T-helper 9 cell (primary cell): ENCODE results near the gene CMBL.
"Not testable (repeated sequence)": the region's sequence is repeated elsewhere in the genome, so short reads cannot be mapped to it uniquely, and the experiment has no call there.

Experiments used
- DNase-seq: peaks from one replicate; pipeline ENCODE4 v3.0.0-alpha.2; 2020

CMBL gene

DNA sequence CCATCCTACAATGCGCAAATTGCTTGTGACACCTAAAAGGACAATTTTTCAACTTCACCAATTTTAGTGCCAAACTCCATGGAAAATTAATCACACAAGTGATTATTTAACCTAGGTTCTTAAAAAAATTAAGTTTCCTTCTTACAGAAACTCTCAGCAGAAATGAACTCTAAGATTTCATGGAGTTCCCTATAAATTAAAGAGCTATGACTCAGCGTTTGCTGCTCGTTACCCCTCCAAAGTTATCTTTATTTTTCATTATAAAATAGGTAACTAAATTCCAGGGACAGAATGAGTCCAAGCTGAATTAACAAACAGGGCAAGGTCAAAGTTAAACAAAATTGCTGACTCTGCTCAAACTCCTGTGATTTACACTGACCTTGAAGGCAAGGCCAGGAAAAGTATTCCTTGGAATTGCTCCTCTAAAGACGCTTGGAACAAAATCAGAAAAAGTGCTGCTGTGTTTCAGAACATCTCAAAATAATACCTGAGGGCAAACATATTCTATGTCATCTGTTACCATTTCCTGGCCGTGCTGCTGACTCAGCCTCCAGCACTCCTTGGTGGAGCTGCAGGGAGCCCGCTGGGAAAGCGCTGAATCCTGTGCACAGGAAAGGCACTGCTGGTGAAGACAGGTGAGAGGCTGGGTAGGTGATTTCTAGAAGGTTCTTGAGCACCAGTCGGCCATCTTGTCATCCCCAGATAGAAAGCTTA lies 2.5 kb upstream of the CMBL start:
- DNase-seq = no peak

DNA sequence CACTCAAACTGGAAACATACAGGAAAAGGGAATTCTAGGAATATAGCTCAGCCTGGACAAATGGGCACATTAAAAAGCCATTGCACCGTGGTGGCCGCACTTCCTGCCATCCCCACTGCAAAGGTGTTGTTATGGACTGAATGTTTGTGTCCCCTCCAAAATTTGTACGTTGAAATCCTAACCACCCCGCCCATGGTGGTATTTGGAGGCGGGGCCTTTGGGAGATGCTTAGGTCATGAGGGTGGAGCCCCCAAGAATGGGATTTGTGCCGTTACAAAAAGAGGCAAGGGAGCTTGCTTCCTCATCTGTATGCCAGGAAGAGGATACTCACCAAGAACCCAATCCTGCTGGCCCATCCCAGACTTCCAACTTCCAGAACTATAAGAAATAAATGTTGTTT lies 1.1 kb upstream of the CMBL start:
- no peak for DNase-seq

DNA sequence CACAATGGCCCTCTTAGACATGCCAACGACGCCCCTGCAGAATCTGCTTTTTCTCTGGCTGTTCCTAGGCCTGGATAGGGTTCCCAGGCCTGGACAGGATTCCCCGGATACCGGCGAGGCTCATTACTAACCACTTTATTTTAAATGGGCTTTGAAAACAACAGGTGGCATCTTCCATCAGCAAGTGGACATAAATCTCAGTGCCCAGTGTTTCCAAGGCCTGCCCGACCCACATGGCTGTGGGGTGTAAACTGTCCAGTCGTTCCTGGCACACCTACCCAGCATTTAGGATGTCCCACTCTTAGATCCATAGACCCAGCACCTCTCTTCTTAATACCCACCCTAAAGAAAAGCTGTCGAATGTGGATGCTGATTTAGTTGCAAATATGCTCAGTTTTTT lies 896 bp downstream of the CMBL start:
- no peak for DNase-seq

DNA sequence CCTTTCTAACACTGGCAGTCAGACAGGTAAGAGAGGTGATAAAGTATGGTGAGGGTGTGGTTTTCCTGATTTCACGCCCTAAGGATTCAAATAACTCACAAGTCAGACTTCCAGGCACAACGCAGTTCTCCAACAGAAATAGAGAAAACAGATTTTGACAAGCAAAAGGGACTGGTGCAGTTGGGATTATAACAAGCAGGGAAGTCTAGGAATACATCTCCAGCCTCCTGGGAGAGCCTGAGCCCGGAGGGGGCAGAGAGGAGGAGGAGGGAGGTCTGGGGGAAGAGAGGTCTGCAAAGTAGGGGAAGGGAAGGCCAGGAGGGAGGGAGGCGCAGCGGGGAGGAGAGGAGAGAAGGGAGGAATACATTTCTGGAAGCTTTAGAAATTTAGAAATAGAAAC lies 1.6 kb downstream of the CMBL start:
- no peak for DNase-seq

DNA sequence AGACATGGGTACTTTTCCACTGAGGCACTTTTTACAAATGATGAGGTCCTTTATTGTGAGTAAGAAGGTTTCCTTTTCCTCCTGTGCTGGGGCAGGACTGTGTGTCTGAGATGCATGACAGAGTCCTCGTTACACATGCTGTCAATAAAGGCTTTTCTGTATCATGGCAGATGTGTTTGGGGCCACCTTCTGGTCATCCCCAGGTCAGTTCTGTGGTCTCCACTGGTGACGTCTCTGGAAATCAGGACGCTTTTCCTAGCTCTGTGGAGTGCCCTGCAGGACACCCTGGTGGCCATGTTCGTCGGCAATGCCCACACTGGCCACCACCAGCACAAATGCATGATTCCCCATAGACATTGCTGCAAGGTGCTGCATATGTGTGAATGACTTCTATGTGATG lies 2.8 kb downstream of the CMBL start:
- no peak for DNase-seq

DNA sequence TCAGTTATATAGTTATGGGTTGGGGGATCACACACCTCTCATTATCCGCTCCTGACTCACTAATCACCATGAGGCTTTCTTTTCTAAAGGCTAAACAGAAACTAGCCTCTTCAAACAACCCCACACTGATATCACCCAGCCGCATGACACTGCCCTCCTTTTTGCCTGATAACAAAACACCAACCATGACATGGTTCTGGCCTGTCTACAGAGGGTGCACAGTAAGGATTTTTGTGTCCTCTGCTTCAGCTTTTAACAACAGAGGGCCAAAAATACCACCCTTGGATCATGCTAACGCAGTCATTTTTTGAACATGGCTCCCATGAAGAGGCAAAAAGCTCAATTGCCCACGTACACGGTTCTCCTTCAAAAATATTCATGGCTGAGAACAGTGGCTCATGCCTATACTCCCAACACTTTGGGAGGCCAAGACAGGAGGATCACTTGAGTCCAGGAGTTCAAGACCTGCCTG lies 4.0 kb downstream of the CMBL start:
- DNase-seq = no peak

DNA sequence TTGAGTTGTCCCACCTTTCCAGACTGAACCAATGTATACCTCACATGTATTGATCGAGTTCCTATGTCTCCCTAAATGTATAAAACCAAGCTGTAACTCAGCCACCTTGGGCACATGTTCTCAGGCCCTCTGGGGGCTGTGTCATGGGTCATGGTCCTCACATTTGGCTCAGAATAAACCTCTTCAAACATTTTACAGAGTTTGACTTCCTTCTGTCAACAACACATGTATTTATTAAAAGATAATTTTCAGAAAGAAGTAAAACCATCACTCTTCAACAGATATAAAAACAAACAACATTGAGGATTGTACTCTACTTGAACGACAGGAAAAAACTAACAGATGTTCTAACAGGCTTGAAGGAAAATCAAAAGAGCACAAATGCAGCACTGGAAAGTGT lies 4.5 kb downstream of the CMBL start:
- DNase-seq = no peak

DNA sequence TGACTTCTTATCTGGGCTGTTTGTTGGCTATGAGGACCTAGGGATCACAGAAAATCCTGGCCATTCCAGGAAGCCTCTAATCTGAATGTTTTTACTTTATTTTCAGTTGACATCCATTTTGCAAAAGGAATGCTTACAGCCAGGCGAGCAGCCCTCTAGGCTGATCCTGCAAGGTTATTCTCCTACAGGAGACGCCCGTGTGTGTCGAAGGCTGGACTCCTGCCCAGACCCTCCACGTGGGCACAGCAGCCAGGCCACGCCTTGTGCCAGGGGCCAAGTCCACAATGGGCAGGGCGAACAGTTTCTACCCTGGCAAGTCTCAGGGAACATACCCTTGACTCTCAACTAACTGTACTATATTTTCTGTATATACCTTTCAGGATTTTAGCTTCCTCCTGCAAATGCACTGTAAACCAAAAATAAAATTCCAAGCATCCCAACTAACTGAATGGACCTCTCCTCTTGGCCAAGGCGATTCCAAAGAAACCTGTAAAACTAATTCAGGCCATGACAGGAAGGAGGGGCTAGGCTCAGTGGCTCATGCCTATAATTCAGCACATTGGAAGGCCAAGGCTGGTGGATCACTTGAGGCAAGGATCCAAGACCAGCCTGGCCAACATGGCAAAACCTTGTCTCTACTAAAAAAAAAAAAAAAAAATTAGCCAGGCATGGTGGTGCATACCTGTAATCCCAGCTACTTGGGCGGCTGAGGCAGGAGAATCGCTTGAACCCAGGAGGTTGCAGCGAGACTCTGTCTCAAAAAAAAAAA lies 5.7 kb downstream of the CMBL start:
- no peak for DNase-seq

DNA sequence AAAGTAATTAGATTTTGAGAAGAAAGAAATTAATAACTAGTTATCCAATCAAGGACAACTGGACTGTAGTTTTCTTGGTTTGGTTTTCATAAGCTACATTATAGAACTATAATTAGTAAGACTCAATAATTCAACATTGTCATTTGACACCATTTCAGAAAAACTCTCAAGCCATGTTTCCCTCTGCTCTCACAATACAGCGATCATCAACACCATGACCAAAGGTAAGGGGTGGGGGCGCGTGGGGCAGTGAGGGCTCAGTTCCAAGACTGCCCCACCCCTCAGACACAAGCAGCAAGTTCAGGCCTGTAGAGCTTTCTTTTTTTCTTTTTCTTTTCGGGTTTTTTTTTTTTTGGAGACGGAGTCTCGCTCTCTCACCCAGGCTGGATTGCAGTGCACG lies 6.4 kb downstream of the CMBL start:
- DNase-seq = no peak

DNA sequence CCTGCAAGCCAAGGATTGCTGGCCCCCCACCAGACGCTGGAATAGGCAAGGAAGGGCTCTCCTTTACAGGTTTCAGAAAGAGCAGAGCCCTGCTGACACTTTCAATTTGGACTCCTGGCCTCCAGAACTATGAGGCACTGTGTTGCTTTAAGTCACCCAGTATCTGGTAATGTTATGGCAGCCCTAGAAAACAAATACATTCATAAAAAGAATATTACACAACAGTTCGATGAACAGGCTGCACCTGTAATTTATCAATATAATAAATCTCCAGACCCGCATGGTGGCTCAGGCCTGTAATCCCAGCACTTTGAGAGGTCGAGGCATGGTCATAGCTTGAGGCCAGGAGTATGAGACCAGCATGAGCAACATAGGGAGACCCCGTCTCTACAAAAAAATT lies 7.5 kb downstream of the CMBL start:
- no peak for DNase-seq

DNA sequence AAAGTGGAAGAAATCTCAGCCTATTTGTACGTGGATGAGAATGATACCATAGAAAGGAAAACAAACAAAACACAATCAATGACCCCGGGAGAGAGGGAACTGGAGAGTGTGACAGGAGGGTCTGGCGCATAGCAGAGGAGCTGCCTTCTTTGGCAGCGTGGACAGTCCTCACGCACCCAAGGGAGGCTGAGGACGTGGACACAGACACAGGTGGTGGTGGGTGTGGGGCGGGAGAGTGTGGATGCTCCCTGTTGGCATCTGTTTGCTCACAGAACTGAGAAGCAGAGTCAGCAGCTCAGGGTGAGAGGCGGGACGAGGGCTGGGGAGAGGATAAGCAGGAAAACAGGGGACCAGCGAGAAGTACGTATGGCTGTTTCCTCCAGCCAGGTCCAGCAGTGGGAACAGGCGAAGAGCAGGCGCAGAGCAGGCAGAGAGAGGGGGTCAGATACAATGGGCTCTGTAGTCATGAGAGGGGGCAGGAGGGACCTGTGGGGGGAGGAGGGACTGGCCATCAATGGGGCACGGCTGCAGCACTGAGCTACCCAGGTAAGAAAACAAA lies 10.0 kb downstream of the CMBL start:
- no peak for DNase-seq

DNA sequence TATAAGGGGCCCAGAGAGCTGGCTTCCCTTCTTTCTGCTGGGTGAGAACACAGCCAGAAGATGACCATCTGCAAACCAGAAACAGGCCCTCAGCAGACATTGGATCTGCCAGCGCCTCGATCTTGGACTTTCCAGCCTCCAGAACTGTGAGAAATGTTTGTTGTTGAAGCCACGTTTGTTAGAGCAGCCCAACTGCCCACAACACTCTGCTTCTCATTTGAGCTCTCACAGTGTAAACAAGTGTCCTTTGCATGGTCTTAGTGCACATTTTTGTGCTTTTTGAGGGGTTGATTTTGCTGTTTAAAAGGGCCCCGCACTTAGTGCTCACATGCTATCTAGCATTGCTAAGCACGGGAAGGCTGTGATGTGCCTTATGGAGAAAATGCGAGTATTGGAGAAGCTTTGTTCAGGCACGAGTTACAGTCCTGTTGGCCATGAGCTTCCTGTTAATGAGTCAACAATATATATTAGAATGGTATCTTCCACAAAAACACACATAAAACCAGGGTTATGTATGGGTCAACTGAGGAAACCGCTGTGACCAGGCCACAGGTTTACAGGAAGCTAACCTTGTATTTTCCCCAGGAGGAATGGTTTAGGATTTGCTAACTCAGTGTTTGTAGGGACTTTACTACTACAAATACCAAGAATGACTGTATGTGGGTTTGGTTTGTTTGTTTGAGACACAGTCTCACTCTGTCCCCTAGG lies 11.9 kb downstream of the CMBL start:
- no peak for DNase-seq

DNA sequence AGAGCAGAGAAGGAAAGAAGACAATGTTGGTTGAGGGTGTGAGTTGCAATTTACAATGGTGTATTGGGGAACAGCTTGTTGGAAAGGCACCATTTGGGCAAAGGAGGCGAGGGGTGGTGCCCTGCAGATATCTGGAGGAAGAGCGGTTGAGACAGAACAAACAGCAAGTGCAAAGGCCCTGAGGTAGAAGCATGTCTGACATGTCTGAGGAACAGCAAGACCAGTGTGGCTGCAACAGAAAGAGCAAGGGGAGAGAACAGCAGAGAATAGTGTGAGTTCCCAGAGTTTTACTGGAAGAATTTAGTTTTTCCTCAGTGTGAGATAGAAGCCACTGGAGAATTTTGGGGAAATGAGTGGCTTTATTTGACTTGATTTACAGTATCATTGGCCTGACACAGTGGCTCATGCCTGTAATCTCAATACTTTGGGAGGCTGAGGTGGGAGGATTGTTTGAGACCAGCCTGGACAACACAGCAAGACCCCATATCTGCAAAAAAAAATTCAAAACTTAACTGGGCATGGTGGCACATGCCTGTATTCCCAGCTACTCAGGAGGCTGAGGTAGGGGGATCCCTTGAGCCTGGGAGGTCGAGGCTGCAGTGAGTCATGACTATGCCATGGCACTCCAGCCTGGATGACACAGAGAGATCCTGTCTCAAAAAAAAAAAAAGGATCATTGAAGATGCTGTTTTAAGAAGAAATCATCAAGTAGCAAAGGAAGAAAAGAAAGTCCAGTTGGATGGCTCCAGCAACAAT lies 13.6 kb downstream of the CMBL start:
- DNase-seq = no peak

DNA sequence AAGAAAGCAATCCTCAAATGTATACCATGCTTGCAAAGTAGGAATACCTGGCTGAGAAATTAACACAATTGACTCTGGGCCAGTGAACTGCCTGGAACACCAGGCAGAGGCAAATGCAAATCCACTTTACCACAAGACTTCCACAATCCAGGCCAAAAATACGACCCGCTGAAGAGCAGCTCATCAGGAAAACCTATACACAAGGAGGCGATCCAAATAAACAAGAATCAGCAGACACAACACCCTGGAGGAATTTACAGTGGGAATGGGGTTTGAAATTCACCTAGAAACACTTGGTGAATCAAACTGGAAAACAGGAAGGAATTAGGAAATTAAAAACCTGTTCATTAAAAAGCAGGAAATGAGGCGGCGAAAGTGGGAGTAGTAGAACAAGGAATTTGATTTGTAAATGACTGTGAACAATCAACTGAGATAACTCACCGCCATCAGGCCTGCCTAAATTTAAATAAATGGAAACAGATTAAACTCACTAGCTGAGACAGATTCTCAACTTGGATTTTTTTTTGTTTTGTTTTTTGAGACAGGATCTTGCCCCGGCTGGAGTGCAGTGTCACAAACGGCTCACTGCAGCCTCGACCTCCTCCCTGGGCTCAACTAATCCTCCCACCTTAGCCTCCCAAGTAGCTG lies 15.9 kb downstream of the CMBL start:
- no peak for DNase-seq

DNA sequence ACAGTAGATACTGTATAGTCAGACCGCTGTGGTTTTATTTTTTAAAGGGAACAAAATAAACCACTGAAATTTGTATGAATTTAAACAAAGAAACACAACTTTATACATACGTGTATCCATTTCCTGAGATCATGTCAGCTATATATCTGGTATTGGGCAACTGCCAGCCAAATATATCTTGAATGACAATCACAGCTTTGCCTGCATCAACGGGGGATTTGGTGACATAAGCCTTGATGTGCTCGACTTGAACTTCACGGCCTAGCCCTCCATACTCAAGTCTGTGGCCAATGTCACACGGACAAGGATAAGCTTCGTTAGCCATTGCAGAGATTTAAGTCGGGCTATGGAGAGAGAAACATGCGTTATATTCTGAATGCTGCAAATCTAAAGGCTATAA lies 17.3 kb downstream of the CMBL start:
- DNase-seq = no peak

DNA sequence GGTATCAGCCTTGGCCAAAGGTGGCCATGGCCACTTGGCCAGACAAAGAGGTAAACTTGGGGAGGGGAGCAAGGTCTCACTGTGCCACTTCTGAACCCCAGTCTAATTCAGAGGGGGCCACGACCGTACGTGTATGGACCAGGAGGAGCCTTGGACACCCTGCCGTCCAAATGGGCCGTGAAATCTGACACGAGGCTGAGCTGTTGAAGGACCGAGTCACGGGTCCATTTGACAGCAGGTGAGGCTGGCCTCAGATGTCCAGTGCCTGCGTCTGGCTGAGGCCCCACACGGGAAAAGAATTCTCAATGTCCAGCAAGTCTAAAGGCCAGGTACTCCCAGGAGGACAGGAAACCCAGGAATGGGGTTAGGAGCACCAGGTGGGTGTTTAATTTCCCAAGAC lies 17.7 kb downstream of the CMBL start:
- no peak for DNase-seq

DNA sequence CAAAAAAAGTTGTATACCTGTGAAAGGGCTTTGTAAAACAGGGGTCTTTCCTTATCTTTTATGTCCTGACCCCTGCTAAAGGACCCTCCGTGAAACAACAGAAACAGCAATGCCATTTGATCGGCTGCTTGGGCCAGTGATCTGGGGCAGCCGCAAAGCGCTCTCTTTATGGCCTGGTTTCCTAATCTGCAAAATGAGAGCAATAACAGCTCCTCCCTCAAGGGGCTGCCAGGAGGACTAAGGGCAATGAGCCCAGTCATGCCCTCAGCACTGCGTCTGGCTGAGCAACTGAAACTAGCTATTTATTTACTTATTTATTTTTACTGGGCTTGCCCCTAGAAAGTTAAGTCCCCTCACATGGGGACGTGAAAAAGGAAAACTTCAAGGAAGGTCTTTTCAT lies 18.3 kb downstream of the CMBL start:
- DNase-seq = no peak

DNA sequence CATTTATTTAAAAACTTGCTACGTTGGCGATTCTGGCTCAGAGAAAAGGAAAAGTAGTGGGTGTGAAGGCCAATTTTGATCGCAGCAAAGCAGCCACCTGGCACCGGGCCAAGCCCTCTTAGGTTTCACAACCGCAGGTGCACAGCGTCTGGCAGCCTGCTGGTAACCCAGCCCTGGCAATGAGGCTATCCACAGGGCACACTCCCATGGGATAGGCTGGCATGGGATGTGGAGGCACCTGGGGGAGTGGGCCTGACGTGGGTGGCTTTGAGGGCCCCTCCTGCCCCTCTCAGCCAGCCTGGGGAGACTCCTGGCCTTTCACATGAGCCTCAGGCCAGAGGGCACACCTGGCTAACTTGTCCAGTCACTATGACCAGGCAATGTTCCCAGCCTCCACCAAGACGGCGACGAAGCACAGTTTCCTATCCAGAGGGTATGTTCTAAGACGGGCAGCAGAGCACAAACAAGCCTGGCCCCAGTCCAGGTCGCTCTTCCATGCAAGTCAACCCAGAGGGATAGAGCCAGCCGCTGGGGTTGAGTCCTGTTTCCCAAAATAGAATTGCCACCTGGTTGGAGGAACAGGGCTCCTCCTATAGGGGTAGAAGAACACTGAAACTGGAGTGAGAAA lies 19.0 kb downstream of the CMBL start:
- peak; percentile 24 for DNase-seq

DNA sequence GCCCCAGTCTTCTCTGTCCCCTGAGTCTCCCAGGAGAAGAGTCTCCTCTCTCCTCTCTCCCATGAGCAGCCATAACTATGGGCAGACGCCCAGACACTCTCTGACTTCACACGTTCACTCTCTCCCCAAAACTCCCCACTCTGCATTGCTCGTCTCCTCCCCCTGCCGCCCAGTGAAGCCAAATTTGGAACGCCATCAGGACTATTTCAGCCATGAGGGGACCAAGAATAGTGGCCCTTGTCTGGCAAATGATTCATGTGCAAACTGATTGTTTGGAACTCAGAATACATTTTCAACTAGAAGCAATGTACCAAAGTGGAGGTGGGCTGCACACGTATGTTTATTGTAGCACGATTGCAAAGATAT lies 20.9 kb downstream of the CMBL start:
- no peak for DNase-seq

DNA sequence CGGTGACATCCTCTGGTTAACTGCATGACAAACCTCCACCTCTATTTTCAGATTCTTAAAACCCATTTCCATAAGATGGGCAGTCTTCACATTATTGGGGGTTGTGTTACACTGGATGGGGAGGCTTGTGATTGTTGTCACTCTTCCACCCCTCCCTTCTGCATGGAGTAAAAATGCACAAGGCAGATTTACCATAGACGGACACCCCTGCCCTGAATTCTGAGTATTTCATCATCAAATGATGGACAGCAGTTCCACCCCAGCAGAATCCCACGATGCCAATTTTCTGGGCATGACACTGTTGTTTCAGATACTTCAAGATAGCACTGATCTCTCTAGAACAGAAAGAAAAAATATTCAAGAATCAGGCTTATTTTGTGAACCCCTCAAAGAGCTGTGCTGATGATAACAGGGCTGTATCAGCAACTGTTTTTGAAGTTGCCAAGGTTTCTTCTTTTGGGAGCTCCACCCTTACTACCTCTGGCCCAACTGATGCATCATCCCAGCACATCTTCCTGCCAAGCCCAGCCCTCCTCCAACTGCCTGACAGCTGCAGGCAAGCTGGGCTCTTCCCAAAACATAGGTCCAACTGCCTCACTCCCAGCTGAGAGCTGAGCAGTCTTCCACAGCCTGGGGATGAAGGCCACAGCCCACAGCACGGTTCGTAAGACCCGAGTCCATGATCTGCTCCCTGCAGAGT lies 21.4 kb downstream of the CMBL start:
- no peak for DNase-seq

DNA sequence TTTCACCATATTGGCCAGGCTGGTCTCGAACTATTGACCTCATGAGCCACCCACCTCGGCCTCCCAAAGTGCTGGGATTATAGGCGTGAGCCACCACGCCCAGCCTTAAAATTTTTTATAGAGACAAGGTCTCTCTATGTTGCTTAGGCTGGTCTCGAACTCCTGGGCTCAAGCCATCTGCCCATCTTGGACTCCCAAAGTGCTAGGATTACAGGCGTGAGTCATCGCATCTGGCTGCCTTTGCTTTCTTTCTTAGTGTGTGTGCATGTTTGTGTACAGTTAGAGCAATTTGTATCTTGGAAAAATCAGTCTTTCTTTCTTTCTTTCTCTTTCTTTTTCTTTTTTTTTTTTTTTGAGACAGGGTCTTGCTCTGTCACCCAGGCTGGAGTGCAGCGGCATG lies 22.3 kb downstream of the CMBL start:
- DNase-seq = not testable (repeated sequence)
